NCI-H1092 (cell line): ENCODE results near the gene ARHGEF25.
"Not testable (repeated sequence)": the region's sequence is repeated elsewhere in the genome, so short reads cannot be mapped to it uniquely, and the experiment has no call there.

Experiments used
- DNase-seq: peaks from one replicate; lab custom pipeline; 2025; lab: John Stamatoyannopoulos, UW

Gene ARHGEF25

DNA sequence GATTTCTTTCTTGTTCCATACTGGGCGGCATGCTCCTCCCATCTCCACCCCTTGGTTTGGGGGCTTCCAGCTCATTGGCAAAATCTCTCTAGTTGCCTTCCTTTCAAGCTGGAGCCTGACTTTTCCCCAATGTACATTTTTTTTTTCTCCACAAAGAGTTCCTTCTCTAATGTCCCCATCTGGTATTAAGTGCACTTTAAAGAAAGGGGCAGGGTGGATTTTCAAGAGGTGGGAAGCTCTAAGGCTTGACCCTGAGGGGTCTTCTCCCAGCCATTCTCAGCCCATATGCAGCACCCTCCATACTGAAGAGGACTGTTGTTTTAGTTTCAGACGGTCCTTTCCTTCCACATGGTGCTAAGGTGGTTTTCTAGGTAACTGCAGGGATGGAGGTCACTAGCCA is 26.1 kb upstream of the ARHGEF25 start:
- no peak for DNase-seq

GRCh38 chr12:57586128-57586527 is 25.1 kb upstream of the ARHGEF25 start:
- no peak for DNase-seq

GRCh38 chr12:57586832-57587429 is 24.3 kb upstream of the ARHGEF25 start:
- no peak for DNase-seq

- DNase-seq = not testable (repeated sequence)
Measured at GRCh38 chr12:57588951-57589610, 22.2 kb upstream of the ARHGEF25 start.

GRCh38 chr12:57590479-57590863 is 20.8 kb upstream of the ARHGEF25 start:
- DNase-seq = no peak

DNA sequence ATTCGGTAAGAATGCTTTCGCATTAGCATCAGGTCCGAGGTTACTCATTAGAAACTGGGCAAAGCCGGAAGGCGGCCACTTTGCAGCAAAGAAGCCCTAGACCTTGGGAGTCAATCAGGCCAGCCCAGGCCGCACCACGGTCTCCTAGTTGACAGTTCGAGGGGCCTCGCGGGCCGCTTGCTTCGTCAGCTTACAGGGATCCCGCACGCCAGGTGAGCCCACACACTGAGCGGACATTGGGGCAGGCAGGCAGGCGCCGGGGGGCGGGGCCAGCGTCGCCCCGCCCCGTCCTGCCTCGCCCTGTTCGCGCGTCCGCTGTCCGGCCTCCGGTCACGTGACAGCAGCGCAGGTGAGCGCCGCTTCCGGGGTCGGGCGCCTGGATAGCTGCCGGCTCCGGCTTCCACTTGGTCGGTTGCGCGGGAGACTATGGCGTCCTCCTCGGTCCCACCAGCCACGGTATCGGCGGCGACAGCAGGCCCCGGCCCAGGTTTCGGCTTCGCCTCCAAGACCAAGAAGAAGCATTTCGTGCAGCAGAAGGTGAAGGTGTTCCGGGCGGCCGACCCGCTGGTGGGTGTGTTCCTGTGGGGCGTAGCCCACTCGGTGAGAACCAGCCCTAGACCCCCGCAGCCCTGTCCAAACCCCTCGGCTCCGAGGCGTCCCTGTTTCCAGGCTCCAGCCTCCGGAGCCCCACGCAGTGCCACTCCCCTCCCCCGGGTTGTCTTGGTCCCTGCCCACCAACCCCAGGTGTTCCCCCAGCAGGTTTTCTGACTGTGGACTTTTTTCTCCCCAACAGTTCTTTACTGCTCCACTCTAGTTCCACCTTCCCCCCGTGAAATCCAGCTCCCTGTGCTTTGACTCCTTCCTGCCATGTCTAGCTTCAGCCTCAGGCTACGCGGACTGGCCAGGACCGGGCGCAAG is 20.1 kb upstream of the ARHGEF25 start, which contains the start of gene PIP4K2C:
PIP4K2C (plus strand) TSS at position 329 of the 918 bp plus-strand sequence; CDS start at position 427, 98 bp downstream.
- DNase-seq = peak; percentile 44

DNA sequence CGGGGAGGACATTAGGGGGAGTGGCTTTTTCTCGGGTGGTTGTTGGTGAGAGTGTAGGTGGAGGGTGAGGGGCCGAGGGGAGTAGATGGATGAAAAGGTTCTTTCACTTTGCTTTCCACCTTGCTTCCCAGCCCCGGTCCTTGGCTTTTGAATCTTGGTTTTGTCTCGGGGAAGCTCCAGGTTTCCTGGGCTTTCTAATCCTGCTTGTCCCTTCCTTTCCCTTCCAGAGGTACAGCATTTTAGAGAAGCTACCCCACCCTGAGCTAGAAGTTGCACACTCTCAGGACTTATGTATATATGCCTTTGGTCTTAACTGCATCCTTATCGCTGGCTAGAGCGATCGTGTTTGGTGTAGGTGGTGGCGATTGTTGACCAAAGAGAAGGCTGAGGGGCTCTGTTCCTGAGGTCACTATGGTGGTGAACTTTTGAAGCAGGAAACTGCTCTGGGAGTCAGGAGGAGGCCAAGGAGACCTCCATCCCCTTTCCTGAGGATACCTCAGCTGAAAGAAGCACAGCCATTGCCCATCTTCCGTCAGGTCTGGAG is 19.4 kb upstream of the ARHGEF25 start:
- DNase-seq = no peak

DNA sequence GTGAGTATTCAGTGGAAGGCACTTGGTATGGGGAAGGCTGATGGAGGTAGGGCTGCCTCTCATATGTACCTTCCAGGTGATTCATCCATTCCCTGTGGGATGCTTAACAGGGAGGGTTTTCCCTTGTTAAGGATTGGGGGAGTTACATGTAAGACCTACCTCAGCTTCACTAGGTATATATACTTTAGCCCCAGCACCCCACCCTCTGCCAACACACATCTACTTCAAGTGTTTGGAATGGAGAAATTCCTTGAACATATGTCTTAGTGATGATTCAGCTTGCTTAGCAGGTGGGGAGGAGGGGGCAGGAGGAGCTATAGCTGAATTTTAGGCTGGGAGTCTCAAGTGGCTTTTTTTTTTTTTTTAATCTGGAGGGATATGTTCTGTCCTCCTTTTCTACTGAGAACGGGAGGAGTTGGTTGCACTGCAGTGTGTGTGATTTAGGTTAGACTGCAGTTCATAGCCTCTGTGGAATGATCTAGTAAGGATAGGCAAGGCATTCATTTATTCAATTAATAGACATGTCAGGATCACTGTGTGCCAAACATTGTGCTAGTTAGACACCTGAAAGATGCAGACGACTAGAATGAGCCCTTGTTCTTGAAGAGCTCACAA is 18.6 kb upstream of the ARHGEF25 start:
- no peak for DNase-seq

DNA sequence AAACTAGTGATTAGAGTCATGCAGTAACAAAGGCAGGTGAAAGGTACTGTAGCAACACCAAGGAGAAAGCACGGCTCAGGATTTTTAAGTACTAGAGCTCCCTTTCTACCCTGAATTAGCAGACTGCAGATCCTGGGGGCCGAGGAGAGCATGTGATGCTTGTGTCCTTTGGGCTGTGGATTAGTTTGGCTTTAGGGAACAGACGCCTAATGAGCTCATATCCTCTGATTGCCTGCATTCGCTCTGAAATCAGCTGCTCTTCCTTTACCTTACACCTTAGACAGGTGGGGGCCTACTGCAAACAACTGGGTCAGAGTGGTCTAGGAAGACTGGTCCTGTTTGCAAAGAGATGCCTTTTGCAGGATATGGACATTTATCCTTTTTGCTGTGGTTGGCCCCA is 18.0 kb upstream of the ARHGEF25 start:
- no peak for DNase-seq

DNA sequence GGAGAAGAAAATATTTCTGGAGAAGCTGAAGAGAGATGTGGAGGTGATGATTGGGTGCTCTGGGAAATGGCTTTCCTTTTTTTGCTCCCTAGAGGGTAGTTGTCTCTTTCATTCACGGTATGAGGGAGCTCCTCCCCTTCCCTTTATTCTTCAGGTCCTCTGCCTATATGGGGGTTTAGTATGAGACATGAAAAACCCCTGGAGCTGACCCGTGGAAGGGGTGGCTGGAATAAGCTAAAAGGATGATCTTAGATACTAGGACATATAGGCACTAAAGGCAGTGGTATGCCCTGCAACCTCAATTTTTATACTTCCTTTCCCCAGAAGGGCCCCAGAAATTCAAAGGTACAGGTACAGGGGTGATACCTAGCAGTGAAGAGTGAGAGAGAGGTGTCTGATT is 10.8 kb upstream of the ARHGEF25 start:
- no peak for DNase-seq

GRCh38 chr12:57602544-57602943 is 8.7 kb upstream of the ARHGEF25 start:
- no peak for DNase-seq

DNA sequence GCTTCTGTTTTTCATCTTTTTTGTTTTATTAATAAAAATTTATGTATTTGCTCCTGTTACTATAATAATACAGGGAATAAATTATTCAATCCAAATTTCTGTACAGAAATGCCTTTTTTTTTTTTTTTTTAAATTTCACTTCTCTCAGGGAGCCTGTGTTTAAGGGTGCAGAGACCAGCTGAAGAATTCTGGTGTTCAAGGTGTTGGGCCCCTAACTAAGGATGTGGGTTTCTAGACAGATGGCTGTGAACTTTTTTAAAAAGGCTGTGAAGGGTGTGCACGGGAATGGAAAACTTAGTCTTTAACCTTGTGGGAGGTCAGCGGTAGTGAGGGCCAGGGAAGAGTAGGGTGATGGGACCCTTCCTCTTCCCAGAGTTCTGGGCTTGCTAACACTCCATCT is 7.9 kb upstream of the ARHGEF25 start:
- no peak for DNase-seq

DNA sequence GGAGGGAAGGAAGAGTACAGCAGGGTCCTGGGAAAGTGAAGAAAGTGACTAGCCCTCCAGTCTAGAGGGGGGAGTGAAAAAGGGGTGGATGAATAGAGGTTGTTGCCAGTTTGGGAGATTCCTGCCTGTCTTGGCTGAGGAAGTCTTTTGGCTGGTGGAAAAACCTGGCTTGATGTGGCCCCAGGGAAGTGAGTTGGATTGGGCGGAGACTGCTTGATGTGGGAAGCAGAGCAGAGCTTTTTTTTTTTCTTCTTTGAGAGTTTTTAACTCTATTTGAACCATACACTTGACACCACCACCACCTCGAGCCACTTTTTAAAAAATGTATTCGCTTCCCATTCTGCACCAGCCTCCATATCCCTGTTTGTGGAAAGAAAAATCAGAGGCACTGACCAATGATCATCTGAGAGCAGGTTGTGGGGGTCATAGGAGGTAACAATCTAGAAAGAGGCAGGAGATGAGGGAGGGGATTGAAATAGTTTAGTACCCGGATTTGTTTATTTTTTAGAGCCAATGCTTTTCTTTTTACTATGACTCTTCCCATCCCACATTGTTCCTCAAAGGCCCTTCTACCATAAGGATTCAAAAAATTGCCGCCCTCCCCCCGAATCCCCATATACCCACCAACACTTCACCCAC is 7.3 kb upstream of the ARHGEF25 start:
- DNase-seq = no peak

- DNase-seq = peak; percentile 50
Measured at GRCh38 chr12:57604454-57604991, 6.7 kb upstream of the ARHGEF25 start, which contains the start of gene DTX3. Gene DTX3 (plus strand): TSS chr12:57604824. CDS start chr12:57606518, 1,694 bp downstream.

DNA sequence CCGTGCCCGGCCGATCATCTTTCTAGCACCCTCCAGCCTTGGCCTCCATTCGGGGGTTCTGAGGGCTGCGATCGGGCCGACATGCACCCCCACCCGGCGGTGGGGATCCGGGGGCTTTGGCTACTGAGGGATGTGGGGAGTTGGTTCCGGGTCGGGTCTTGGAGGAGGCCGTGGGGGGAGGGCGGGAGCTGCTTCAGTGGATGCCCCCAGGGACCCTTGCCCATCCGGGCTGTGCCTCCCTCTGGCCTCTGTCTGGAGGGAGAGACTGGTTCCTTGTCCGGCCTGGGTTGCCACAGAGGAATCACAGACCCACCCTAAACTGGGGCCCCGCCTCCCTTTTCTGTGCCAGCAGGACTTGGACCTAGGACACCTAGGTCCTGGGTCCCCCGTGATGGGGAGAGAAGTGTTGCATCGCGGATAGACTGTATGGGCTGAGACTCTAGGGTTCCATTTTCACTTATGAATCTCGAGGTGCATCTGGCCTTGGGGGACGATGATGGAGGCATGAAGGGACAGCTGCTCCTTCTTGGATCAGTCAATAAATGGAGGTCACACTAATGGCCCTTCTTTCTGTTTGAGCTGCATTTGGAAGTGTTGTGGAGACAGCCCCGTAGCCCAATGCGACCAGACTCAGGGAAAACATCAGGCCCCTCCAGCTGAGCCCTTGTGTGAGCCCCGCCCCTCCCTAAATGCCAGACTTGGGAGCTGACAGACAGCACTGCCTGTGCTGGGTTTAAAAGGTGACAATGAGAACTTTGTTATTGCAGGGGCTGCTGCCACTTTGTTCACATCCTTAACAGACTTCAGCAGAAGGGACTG is 6.0 kb upstream of the ARHGEF25 start:
- no peak for DNase-seq

GRCh38 chr12:57605811-57606311 is 5.4 kb upstream of the ARHGEF25 start:
- no peak for DNase-seq

- DNase-seq = no peak
Measured at GRCh38 chr12:57606399-57606798, 4.8 kb upstream of the ARHGEF25 start.

DNA sequence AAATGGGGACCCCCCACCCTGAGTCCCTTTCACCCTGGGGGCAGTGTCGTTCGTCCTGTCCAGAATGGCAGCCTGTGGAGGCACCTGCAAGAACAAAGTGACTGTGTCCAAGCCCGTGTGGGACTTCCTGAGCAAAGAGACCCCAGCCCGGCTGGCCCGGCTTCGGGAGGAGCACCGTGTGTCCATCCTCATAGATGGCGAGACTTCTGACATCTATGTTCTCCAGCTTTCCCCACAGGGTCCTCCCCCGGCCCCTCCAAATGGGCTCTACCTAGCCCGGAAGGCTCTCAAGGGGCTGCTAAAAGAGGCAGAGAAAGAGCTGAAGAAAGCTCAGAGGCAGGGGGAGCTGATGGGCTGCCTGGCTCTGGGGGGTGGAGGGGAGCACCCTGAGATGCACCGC is 4.4 kb upstream of the ARHGEF25 start:
- DNase-seq = no peak

GRCh38 chr12:57607958-57608663 is 3.1 kb upstream of the ARHGEF25 start:
- DNase-seq = no peak
